WTC11 (cell line): ENCODE results near the gene NAA80. TPM values are rescaled to one million over a fixed set of nuclear protein-coding genes. Genes with fewer than 3 reads are reported as not detected.

Source experiments
- AFF4 ChIP-seq: sonication (generic); formaldehyde crosslinking; IDR thresholded peaks from 2 replicates; pipeline ENCODE4 v1.8.1; 2023; ENCODE audit warnings: mild to moderate bottlenecking, missing genetic modification reagents, borderline replicate concordance
- ARID4B ChIP-seq: sonication (generic); formaldehyde crosslinking; IDR thresholded peaks from 2 replicates; pipeline ENCODE4 v1.8.0; 2023; ENCODE audit warnings: missing genetic modification reagents, mild to moderate bottlenecking, borderline replicate concordance
- ATF1 ChIP-seq: sonication (generic); formaldehyde crosslinking; IDR thresholded peaks from 2 replicates; pipeline ENCODE4 v1.8.1; 2023; ENCODE audit warnings: mild to moderate bottlenecking, moderate library complexity, missing genetic modification reagents
- ATF2 ChIP-seq: sonication (generic); formaldehyde crosslinking; IDR thresholded peaks from 2 replicates; pipeline ENCODE4 v1.8.1; 2022; ENCODE audit warnings: low read depth, missing genetic modification reagents, borderline replicate concordance
- CREM ChIP-seq: sonication (generic); formaldehyde crosslinking; IDR thresholded peaks from 2 replicates; pipeline ENCODE4 v1.8.1; 2022; ENCODE audit warnings: mild to moderate bottlenecking, missing genetic modification reagents, moderate library complexity
- EMX1 ChIP-seq: fragments of 250-450 bp; sonication (Bioruptor Pico); IDR thresholded peaks from 2 replicates; pipeline ENCODE4 v1.8.0; 2021; ENCODE audit warnings: mild to moderate bottlenecking
- ETV6 ChIP-seq: sonication (generic); formaldehyde crosslinking; IDR thresholded peaks from 2 replicates; pipeline ENCODE4 v1.8.1; 2022; ENCODE audit warnings: mild to moderate bottlenecking, missing genetic modification reagents
- FOXP1 ChIP-seq: sonication (generic); formaldehyde crosslinking; IDR thresholded peaks from 2 replicates; pipeline ENCODE4 v1.8.0; 2022; ENCODE audit warnings: missing genetic modification reagents, mild to moderate bottlenecking, moderate library complexity, borderline replicate concordance
- MAX ChIP-seq: sonication (generic); formaldehyde crosslinking; IDR thresholded peaks from 2 replicates; pipeline ENCODE4 v1.8.0; 2022; ENCODE audit warnings: mild to moderate bottlenecking, missing genetic modification reagents
- MLX ChIP-seq: sonication (generic); formaldehyde crosslinking; IDR thresholded peaks from 2 replicates; pipeline ENCODE4 v1.8.1; 2023; ENCODE audit warnings: mild to moderate bottlenecking, missing genetic modification reagents, moderate library complexity
- NR2C2 ChIP-seq: sonication (generic); formaldehyde crosslinking; IDR thresholded peaks from 2 replicates; pipeline ENCODE4 v1.8.0; 2022; ENCODE audit warnings: mild to moderate bottlenecking, missing genetic modification reagents
- NR3C1 ChIP-seq: sonication (generic); formaldehyde crosslinking; conservative IDR thresholded peaks from 2 replicates; pipeline ENCODE4 v1.8.1; 2023; ENCODE audit warnings: low read depth, mild to moderate bottlenecking, missing genetic modification reagents
- PRDM15 ChIP-seq: sonication (generic); formaldehyde crosslinking; IDR thresholded peaks from 2 replicates; pipeline ENCODE4 v1.8.0; 2022; ENCODE audit warnings: missing genetic modification reagents
- PRRX2 ChIP-seq: fragments of 250-450 bp; sonication (Bioruptor Pico); IDR thresholded peaks from 2 replicates; pipeline ENCODE4 v1.8.0; 2021; ENCODE audit warnings: mild to moderate bottlenecking
- RORB ChIP-seq: fragments of 250-450 bp; sonication (Bioruptor Pico); IDR thresholded peaks from 2 replicates; pipeline ENCODE4 v1.9.0; 2021; ENCODE audit warnings: mild to moderate bottlenecking
- SMAD3 ChIP-seq: sonication (generic); formaldehyde crosslinking; IDR thresholded peaks from 2 replicates; pipeline ENCODE4 v1.8.0; 2022; ENCODE audit warnings: missing genetic modification reagents, mild to moderate bottlenecking, borderline replicate concordance
- ZNF138 ChIP-seq: sonication (generic); formaldehyde crosslinking; conservative IDR thresholded peaks from 2 replicates; pipeline ENCODE4 v1.8.1; 2022; ENCODE audit warnings: mild to moderate bottlenecking, moderate library complexity, missing genetic modification reagents
- ZNF232 ChIP-seq: sonication (generic); formaldehyde crosslinking; IDR thresholded peaks from 2 replicates; pipeline ENCODE4 v1.8.0; 2022; ENCODE audit warnings: mild to moderate bottlenecking, missing genetic modification reagents
- ZNF281 ChIP-seq: sonication (generic); formaldehyde crosslinking; IDR thresholded peaks from 2 replicates; pipeline ENCODE4 v1.8.0; 2023; ENCODE audit warnings: mild to moderate bottlenecking, missing genetic modification reagents
- ZSCAN18 ChIP-seq: fragments of 250-450 bp; sonication (Bioruptor Pico); IDR thresholded peaks from 2 replicates; pipeline ENCODE4 v2.1.2; 2022; ENCODE audit warnings: mild to moderate bottlenecking, moderate library complexity
- total RNA-seq: library from RNA; stranded (reverse); gene quantifications from 3 replicates; pipeline ENCODE4 v1.2.3, GENCODE V29; 2021

NAA80 gene
- total RNA-seq, 1 experiment from 2014 or later: 17.3 TPM

GRCh38 chr3:50322386-50323091 lies 23.3 kb upstream of the NAA80 start, which contains the start of gene HYAL2 (continued):
- TF ChIP-seq NR2C2: no peak
- TF ChIP-seq NR3C1 (CRISPR knock-in tag): no peak
- no peak for TF ChIP-seq ARID4B
- TF ChIP-seq CREM: no peak
- TF ChIP-seq PRDM15 (CRISPR knock-in tag): peak; percentile 64; the same call in 1 of the 2 replicates
- no peak for TF ChIP-seq ZNF281 (CRISPR knock-in tag)
- no peak for TF ChIP-seq RORB (CRISPR knock-in tag)
- TF ChIP-seq ATF2: no peak
- TF ChIP-seq ZNF232 (CRISPR knock-in tag): no peak
- TF ChIP-seq AFF4 (CRISPR knock-in tag): no peak
- no peak for TF ChIP-seq MLX
- no peak for TF ChIP-seq ZNF138
- no peak for TF ChIP-seq MAX (CRISPR knock-in tag)
- TF ChIP-seq SMAD3 (CRISPR knock-in tag): no peak
- no peak; the same call in 1 of the 2 replicates for TF ChIP-seq FOXP1 (CRISPR knock-in tag)
- TF ChIP-seq PRRX2: no peak; the same call in 1 of the 2 replicates
- peak; percentile 85; the same call in 1 of the 2 replicates for TF ChIP-seq ETV6 (CRISPR knock-in tag)
- no peak for TF ChIP-seq ZSCAN18 (CRISPR knock-in tag)
- TF ChIP-seq EMX1 (CRISPR knock-in tag): no peak
- no peak for TF ChIP-seq ATF1
